K562 (cell line): Measurements from ENCODE around the gene LZTR1. TPM values are rescaled to one million over a fixed set of nuclear protein-coding genes. Genes with fewer than 3 reads are reported as not detected.

ENCODE experiments used
- ADNP ChIP-seq: fragments of 200-800 bp; sonication (Bioruptor generic); IDR thresholded peaks from 2 replicates; pipeline ENCODE4 v1.6.1; 2016; ENCODE audit warnings: missing genetic modification characterization, missing compliant biosample characterization
- ARID2 ChIP-seq: fragments of 450-650 bp; IDR thresholded peaks from 2 replicates; pipeline ENCODE4 v1.6.1; 2017; ENCODE audit warnings: antibody characterized with exemption, mild to moderate bottlenecking
- CREM ChIP-seq: IDR thresholded peaks from 2 replicates; pipeline ENCODE4 v1.6.1; 2014; ENCODE audit warnings: antibody characterized with exemption, low read depth
- DLX4 ChIP-seq: fragments of 250-450 bp; sonication (Bioruptor Pico); IDR thresholded peaks from 2 replicates; pipeline ENCODE4 v1.6.1; 2021; ENCODE audit warnings: mild to moderate bottlenecking
- E2F4 ChIP-seq: sonication (generic); formaldehyde crosslinking; IDR thresholded peaks from 2 replicates; pipeline ENCODE4 v1.8.0; 2022; ENCODE audit warnings: mild to moderate bottlenecking, low read depth, missing genetic modification reagents
- ERF ChIP-seq: fragments of 450-650 bp; formaldehyde crosslinking; IDR thresholded peaks from 2 replicates; pipeline ENCODE4 v1.4.0; 2020; ENCODE audit warnings: mild to moderate bottlenecking, mixed read lengths
- ETS2 ChIP-seq: IDR thresholded peaks from 2 replicates; pipeline ENCODE4 v1.6.1; 2016; ENCODE audit warnings: borderline replicate concordance, missing genetic modification characterization, mild to moderate bottlenecking, moderate library complexity, missing compliant biosample characterization; ENCODE audit not compliant: poor library complexity, severe bottlenecking
- FOXA1 ChIP-seq: fragments of 450-650 bp; IDR thresholded peaks from 2 replicates; pipeline ENCODE4 v1.6.1; 2016; ENCODE audit warnings: mild to moderate bottlenecking, borderline replicate concordance
- FOXK2 ChIP-seq, 2 experiments: fragments of 450-650 bp; IDR thresholded peaks in 1 of 2; conservative IDR thresholded peaks in 1 of 2; 2 replicates each; pipeline ENCODE4 v1.6.1; 2016; ENCODE audit warnings: low read depth in 2 of 2, mild to moderate bottlenecking in 1 of 2
- FOXO4 ChIP-seq: fragments of 450-650 bp; formaldehyde crosslinking; IDR thresholded peaks from 2 replicates; pipeline ENCODE4 v1.4.0; 2020; ENCODE audit warnings: mild to moderate bottlenecking, moderate library complexity
- GMEB1 ChIP-seq: fragments of 250-450 bp; sonication (Bioruptor Pico); IDR thresholded peaks from 2 replicates; pipeline ENCODE4 v1.4.0; 2020; ENCODE audit warnings: mild to moderate bottlenecking
- GTF2F1 ChIP-seq: IDR thresholded peaks from 2 replicates; pipeline ENCODE4 v1.6.1; 2011; ENCODE audit warnings: low read depth, low read length, improper control_type of control experiment
- HDAC8 ChIP-seq: fragments of 450-650 bp; IDR thresholded peaks from 2 replicates; pipeline ENCODE4 v1.6.1; 2016; ENCODE audit warnings: mild to moderate bottlenecking, missing genetic modification characterization, moderate library complexity, missing compliant biosample characterization
- MEF2D ChIP-seq: conservative IDR thresholded peaks from 2 replicates; pipeline ENCODE4 v1.6.1; 2016; ENCODE audit warnings: low read depth, missing genetic modification characterization, missing compliant biosample characterization
- SMAD1 ChIP-seq: fragments of 150-350 bp; IDR thresholded peaks from 2 replicates; pipeline ENCODE4 v1.6.1; 2014; ENCODE audit warnings: low read length, low read depth; ENCODE audit not compliant: partially characterized antibody
- TBL1XR1 ChIP-seq, 2 experiments: IDR thresholded peaks; 2 replicates each; pipeline ENCODE4 v1.6.1; 2012; ENCODE audit warnings: improper control_type of control experiment in 2 of 2, low read length in 2 of 2, mild to moderate bottlenecking in 1 of 2
- TFAM ChIP-seq: fragments of 250-450 bp; sonication (Bioruptor Pico); conservative IDR thresholded peaks from 2 replicates; pipeline ENCODE4 v1.5.0; 2021; ENCODE audit warnings: mild to moderate bottlenecking, moderate library complexity
- XRCC3 ChIP-seq: fragments of 450-650 bp; IDR thresholded peaks from 2 replicates; pipeline ENCODE4 v1.6.1; 2017; ENCODE audit warnings: mild to moderate bottlenecking, moderate library complexity
- ZBTB5 ChIP-seq: fragments of 450-650 bp; IDR thresholded peaks from 2 replicates; pipeline ENCODE4 v1.6.1; 2017; ENCODE audit warnings: antibody characterized with exemption
- ZNF444 ChIP-seq: fragments of 250-450 bp; sonication (Bioruptor Pico); IDR thresholded peaks from 2 replicates; pipeline ENCODE4 v1.4.0; 2020; ENCODE audit warnings: mild to moderate bottlenecking, moderate library complexity
- ZNF586 ChIP-seq: fragments of 450-650 bp; formaldehyde crosslinking; conservative IDR thresholded peaks from 2 replicates; pipeline ENCODE4 v1.4.0; 2020; ENCODE audit warnings: mild to moderate bottlenecking, moderate library complexity
- ZNF764 ChIP-seq: fragments of 250-450 bp; sonication (Bioruptor Pico); IDR thresholded peaks from 2 replicates; pipeline ENCODE4 v1.4.0; 2020; ENCODE audit warnings: low read depth, mild to moderate bottlenecking, moderate library complexity
- ZNF778 ChIP-seq: fragments of 450-650 bp; formaldehyde crosslinking; IDR thresholded peaks from 2 replicates; pipeline ENCODE4 v1.4.0; 2020; ENCODE audit warnings: mild to moderate bottlenecking, moderate library complexity
- polyA plus RNA-seq, 8 experiments: library from polyadenylated mRNA; depleted of rRNA in 4 of 8; stranded (reverse) in 5 of 8; unstranded in 3 of 8; fragments of >200 nt; fragmentation: Nextera tagmentation in 2 of 8; fragmentation: Illumina TruSeq in 1 of 8; extraction: Ambion mirVana in 2 of 8; extraction: Trizol in 1 of 8; gene quantifications; 2 replicates each; pipeline versions ENCODE4 v1.2.1 to v1.2.3, GENCODE V29; 2011 to 2014; ENCODE audit warnings: inconsistent platforms in 1 of 8, missing spikeins in 1 of 8
- total RNA-seq, 7 experiments: library from RNA; depleted of rRNA in 6 of 7; stranded (reverse); fragments of >200 nt in 6 of 7; fragmentation: Illumina TruSeq in 2 of 7; extraction: Trizol in 2 of 7; gene quantifications; 2 replicates each; pipeline versions ENCODE4 v1.2.1 to v1.2.3, GENCODE V29; 2011 to 2021; ENCODE audit warnings: low replicate concordance in 1 of 7

The LZTR1 gene
- total and polyA plus RNA-seq, 9 of the 15 experiments (the other 6 are each of a cell fraction or from before 2014, with no cell fraction given) = 2.2 to 135 (median 63.0) TPM

- 0 out of 2 replicates have a peak, but pooled peaks have one; percentile 13 for TF ChIP-seq GTF2F1
- TF ChIP-seq GMEB1 (CRISPR knock-in tag) = no peak
- TF ChIP-seq ADNP (tag) = no peak
- no peak for TF ChIP-seq HDAC8 (tag)
- no peak for TF ChIP-seq ZNF444 (CRISPR knock-in tag)
- no peak for TF ChIP-seq DLX4
- no peak for TF ChIP-seq XRCC3
- peak; percentile 43; the same call in 1 of the 2 replicates for TF ChIP-seq FOXO4 (CRISPR knock-in tag)
- no peak for TF ChIP-seq FOXK2 (conservative IDR thresholded peaks at IDR 0.05 in 1 of 2, IDR thresholded peaks at IDR 0.05 in 1 of 2; ENCODE audit: low read depth in 2 of 2)
- no peak for TF ChIP-seq TFAM
- TF ChIP-seq SMAD1 = peak; percentile 55
- TF ChIP-seq ZNF778 (CRISPR knock-in tag) = no peak
- TF ChIP-seq MEF2D = no peak
- TF ChIP-seq ZNF764 = 0 out of 2 replicates have a peak, but pooled peaks have one; percentile 5
- TF ChIP-seq ZNF586 (CRISPR knock-in tag) = no peak; the same call in 1 of the 2 replicates
- no peak for TF ChIP-seq ARID2
- no peak for TF ChIP-seq FOXA1
- TF ChIP-seq ETS2 = no peak
- TF ChIP-seq CREM = no peak
- no peak for TF ChIP-seq E2F4 (CRISPR knock-in tag)
- no peak for TF ChIP-seq TBL1XR1 (IDR thresholded peaks at IDR 0.05; ENCODE audit: low read length in 2 of 2)
- no peak for TF ChIP-seq ZBTB5
- peak; percentile 75 for TF ChIP-seq ERF (CRISPR knock-in tag)
Measured at GRCh38 chr22:20997536-20998257, 15.6 kb downstream of the LZTR1 start (continued).
